ENCODE results near the gene ZNF853. TPM values are rescaled to one million over a fixed set of nuclear protein-coding genes. Genes with fewer than 3 reads are reported as not detected.
A peak's percentile ranks its signal among the peaks of the same experiment; 100 is the strongest.
"Not testable (repeated sequence)": the region's sequence is repeated elsewhere in the genome, so short reads cannot be mapped to it uniquely, and the experiment has no call there.

Gene ZNF853
- total and polyA plus RNA-seq, 4 donors, result 0.04 to 3.0 (median 0.51) TPM

DNA sequence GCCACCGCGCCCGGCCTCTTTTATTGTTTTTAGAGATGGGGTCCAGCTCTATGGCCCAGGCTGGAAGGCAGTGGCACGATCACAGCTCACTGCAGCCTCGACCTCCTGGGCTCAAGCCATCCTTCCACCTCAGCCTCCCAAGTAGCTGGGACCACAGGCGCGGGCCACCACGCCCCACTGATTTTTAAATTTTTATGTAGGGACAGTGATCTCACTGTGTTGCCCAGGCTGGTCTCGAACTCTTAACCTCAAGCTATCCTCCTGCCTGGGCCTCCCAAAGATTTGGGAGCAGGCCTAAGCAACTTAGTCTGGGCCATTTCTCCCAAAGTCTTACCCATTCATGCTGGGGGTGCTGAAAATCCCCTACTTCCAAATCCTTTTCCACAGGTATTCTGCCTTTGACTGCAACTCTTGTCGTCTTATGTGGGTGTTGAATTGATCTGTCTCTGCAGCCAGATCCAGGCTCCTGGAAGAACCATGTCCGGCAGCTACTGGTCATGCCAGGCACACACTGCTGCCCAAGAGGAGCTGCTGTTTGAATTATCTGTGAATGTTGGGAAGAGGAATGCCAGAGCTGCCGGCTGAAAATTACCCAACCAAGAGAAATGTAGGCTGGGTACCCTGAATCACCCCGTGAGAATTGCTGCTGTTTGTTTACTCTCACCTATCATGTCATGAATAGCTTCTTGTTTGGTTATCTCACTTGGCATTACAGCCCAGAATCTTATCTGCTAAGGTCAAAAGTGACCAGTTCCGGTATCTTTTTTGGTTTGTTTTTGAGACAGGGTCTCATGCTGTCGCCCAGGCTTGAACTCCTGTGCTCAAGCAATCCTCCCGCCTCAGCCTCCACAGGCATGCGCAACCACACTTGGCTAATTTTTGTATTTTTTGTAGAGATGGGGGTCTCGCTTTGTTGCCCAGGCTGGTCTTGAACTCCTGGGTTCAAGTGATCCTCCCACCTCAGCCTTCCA lies 37.0 kb upstream of the ZNF853 start:
- peaks cover 11 to 35% (median 21%) of the 10 kb centered on the region in 4 donors for H3K36me3 ChIP-seq (ENCODE audit: control insufficient read depth in 4 of 4, insufficient read depth in 3 of 4, low read depth in 1 of 4, low read length in 3 of 4)
- peak overlapping the region in 2 of 3 donors; percentile 75 to 84 for H3K4me3 ChIP-seq (ENCODE audit: low read depth in 1 of 3, low read length in 3 of 3)
- H3K27me3 ChIP-seq (ENCODE audit: control insufficient read depth in 4 of 4, insufficient read depth in 4 of 4, low read length in 3 of 4), result no peaks in the 10 kb centered on the region
- WGBS, result 67% methylated on average over 18 of the region's 18 CpGs
- no peak for DNase-seq (ENCODE audit: low spot score)
- peaks cover 0 to 12% (median 9%) of the 10 kb centered on the region in 4 donors for H3K4me1 ChIP-seq (ENCODE audit: control insufficient read depth in 4 of 4, insufficient read depth in 4 of 4, low read length in 3 of 4)
- H3K9me3 ChIP-seq (ENCODE audit: control insufficient read depth in 4 of 4, low read length in 3 of 4), result no peaks in the 10 kb centered on the region
- H3K27ac ChIP-seq (ENCODE audit: low read depth in 1 of 2, low read length in 2 of 2), result peak overlapping the region; percentile 59 to 87
- TF ChIP-seq MAX (IDR thresholded peaks at IDR 0.05), result no peak
- TF ChIP-seq RXRA (IDR thresholded peaks at IDR 0.05), result peak; percentile 32 to 37
- no peak for TF ChIP-seq REST (IDR thresholded peaks at IDR 0.05)
- TF ChIP-seq SP1 (IDR thresholded peaks at IDR 0.05), result peak; percentile 32
- peak; percentile 44 to 60 for TF ChIP-seq GABPA (IDR thresholded peaks at IDR 0.05 in 1 of 2, conservative IDR thresholded peaks at IDR 0.05 in 1 of 2)
- no peak for TF ChIP-seq FOXA2 (IDR thresholded peaks at IDR 0.05)
- no peak for TF ChIP-seq YY1 (IDR thresholded peaks at IDR 0.05)
- H3K9ac ChIP-seq (ENCODE audit: low read depth in 1 of 2, low read length in 2 of 2), result no peak overlapping the region

- Histone ChIP-seq H3K36me3 (ENCODE audit: control insufficient read depth in 4 of 4, insufficient read depth in 3 of 4, low read depth in 1 of 4, low read length in 3 of 4) (peaks cover 12 to 41% (median 25%) of the 10 kb centered on the region in 4 donors), H3K4me1 (ENCODE audit: control insufficient read depth in 4 of 4, insufficient read depth in 4 of 4, low read length in 3 of 4) (peaks cover 0 to 12% (median 9%) of the 10 kb centered on the region in 4 donors), H3K4me3 (ENCODE audit: low read depth in 1 of 3, low read length in 3 of 3) (no peak overlapping the region), H3K9ac (ENCODE audit: low read depth in 1 of 2, low read length in 2 of 2) (no peak overlapping the region), H3K9me3 (ENCODE audit: control insufficient read depth in 4 of 4, low read length in 3 of 4) (no peaks in the 10 kb centered on the region), H3K27ac (ENCODE audit: low read depth in 1 of 2, low read length in 2 of 2) (no peak overlapping the region), H3K27me3 (ENCODE audit: control insufficient read depth in 4 of 4, insufficient read depth in 4 of 4, low read length in 3 of 4) (no peaks in the 10 kb centered on the region)
- DNase-seq (ENCODE audit: low spot score), result no peak
- TF ChIP-seq CTCF (IDR thresholded peaks at IDR 0.05; ENCODE audit: low read depth, low read length, missing input control) (peak; percentile 15), TAF1 (conservative IDR thresholded peaks at IDR 0.05) (no peak)
- 98% methylated on average over 4 of the region's 4 CpGs for WGBS
Observed at GRCh38 chr7:6579446-6579845, 36.0 kb upstream of the ZNF853 start.

DNA sequence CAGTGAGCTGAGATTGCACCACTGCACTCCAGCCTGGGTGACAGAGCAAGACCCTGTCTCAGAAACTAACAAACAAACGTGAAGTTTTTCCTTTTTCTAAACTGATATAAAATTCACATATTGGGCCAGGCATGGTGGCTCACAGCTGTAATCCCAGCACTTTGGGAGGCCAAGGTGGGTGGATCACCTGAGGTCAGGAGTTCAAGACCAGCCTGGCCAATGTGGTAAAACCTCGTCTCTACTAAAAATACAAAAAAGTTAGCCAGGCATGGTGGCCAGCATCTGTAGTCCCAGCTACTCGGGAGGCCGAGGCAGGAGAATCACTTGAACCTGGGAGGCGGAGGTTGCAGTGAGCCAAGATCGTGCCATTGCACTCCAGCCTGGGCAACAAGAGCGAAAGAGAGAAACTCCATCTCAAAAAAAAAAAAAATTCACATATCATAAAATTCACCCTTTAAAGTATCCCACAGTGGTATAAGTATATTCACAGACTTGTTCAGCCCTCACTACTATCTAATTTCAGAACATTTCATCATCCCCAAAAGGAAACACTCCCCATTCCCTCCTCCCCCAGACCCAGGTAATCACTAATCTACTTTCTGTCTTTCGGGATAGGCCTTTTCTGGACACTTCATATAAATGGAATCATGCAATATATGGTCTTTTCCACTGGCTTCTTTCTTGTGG lies 29.5 kb upstream of the ZNF853 start:
- DNase-seq (ENCODE audit: low spot score); H3K27ac ChIP-seq (ENCODE audit: low read depth in 1 of 2, low read length in 2 of 2); H3K4me3 ChIP-seq (ENCODE audit: low read depth in 1 of 3, low read length in 3 of 3); H3K9me3 ChIP-seq (ENCODE audit: control insufficient read depth in 4 of 4, low read length in 3 of 4); H3K27me3 ChIP-seq (ENCODE audit: control insufficient read depth in 4 of 4, insufficient read depth in 4 of 4, low read length in 3 of 4); H3K9ac ChIP-seq (ENCODE audit: low read depth in 1 of 2, low read length in 2 of 2); H3K4me1 ChIP-seq (ENCODE audit: control insufficient read depth in 4 of 4, insufficient read depth in 4 of 4, low read length in 3 of 4): not testable (repeated sequence)
- 94% methylated on average over 8 of the region's 8 CpGs for WGBS
- H3K36me3 ChIP-seq (ENCODE audit: control insufficient read depth in 4 of 4, insufficient read depth in 3 of 4, low read depth in 1 of 4, low read length in 3 of 4), result peaks cover 11 to 47% (median 29%) of the 10 kb centered on the region in 4 donors

Data from liver (tissue), 9 donors.